Ishikawa (cell line): ENCODE results near the gene FHIT.

Source experiments
- CEBPB ChIP-seq: IDR thresholded peaks from 2 replicates; pipeline ENCODE4 v1.6.1; 2012
- CREB1 ChIP-seq: IDR thresholded peaks from 2 replicates; pipeline ENCODE4 v1.6.1; 2012; ENCODE audit warnings: low read depth
- EGR1 ChIP-seq: IDR thresholded peaks from 2 replicates; pipeline ENCODE4 v1.6.1; 2012
- EP300 ChIP-seq: IDR thresholded peaks from 2 replicates; pipeline ENCODE4 v1.6.1; 2012; ENCODE audit warnings: borderline replicate concordance
- MAX ChIP-seq: IDR thresholded peaks from 2 replicates; pipeline ENCODE4 v1.6.1; 2012
- RAD21 ChIP-seq: IDR thresholded peaks from 2 replicates; pipeline ENCODE4 v1.6.1; 2012; ENCODE audit warnings: low read depth
- TAF1 ChIP-seq: IDR thresholded peaks from 2 replicates; pipeline ENCODE4 v1.6.1; 2012; ENCODE audit warnings: low read depth, mild to moderate bottlenecking
- YY1 ChIP-seq: IDR thresholded peaks from 2 replicates; pipeline ENCODE4 v1.6.1; 2012; ENCODE audit warnings: low read depth

- TF ChIP-seq TAF1 (no peak), EP300 (no peak), EGR1 (no peak), MAX (no peak), CEBPB (no peak), CREB1 (no peak), RAD21 (no peak), YY1 (no peak)
Observed at GRCh38 chr3:61237858-61238257, 13.4 kb downstream of the FHIT start.
